ENCODE results near the gene SLC16A10.

SLC16A10 gene

GRCh38 chr6:111260570-111261298 lies 173.4 kb downstream of the SLC16A10 start:
- peak; percentile 44 for DNase-seq (ENCODE audit: low spot score)

GRCh38 chr6:111263837-111264236 lies 176.5 kb downstream of the SLC16A10 start:
- DNase-seq (ENCODE audit: low spot score): peak; percentile 69

GRCh38 chr6:111265842-111266241 lies 178.5 kb downstream of the SLC16A10 start:
- no peak for DNase-seq (ENCODE audit: low spot score)

GRCh38 chr6:111266276-111266675 lies 179.0 kb downstream of the SLC16A10 start:
- DNase-seq (ENCODE audit: low spot score): no peak

- DNase-seq (ENCODE audit: low spot score): no peak
Measured at GRCh38 chr6:111267764-111268333, 180.5 kb downstream of the SLC16A10 start.

GRCh38 chr6:111269401-111269970 lies 182.2 kb downstream of the SLC16A10 start:
- DNase-seq (ENCODE audit: low spot score): no peak

GRCh38 chr6:111270121-111270520 lies 182.8 kb downstream of the SLC16A10 start:
- DNase-seq (ENCODE audit: low spot score): no peak

GRCh38 chr6:111274593-111275217 lies 187.4 kb downstream of the SLC16A10 start:
- no peak for DNase-seq (ENCODE audit: low spot score)

GRCh38 chr6:111276335-111276734 lies 189.0 kb downstream of the SLC16A10 start:
- no peak for DNase-seq (ENCODE audit: low spot score)

GRCh38 chr6:111276736-111277135 lies 189.4 kb downstream of the SLC16A10 start:
- no peak for DNase-seq (ENCODE audit: low spot score)

GRCh38 chr6:111277819-111278218 lies 190.5 kb downstream of the SLC16A10 start:
- no peak for DNase-seq (ENCODE audit: low spot score)

- DNase-seq (ENCODE audit: low spot score): no peak
Measured at GRCh38 chr6:111278731-111279130, 191.4 kb downstream of the SLC16A10 start.

- DNase-seq (ENCODE audit: low spot score): no peak
Measured at GRCh38 chr6:111280445-111280955, 193.2 kb downstream of the SLC16A10 start.
